ENCODE results near the gene CTIF.
A peak's percentile ranks its signal among the peaks of the same experiment; 100 is the strongest.
"Not testable (repeated sequence)": the region's sequence is repeated elsewhere in the genome, so short reads cannot be mapped to it uniquely, and the experiment has no call there.

The CTIF gene

DNA sequence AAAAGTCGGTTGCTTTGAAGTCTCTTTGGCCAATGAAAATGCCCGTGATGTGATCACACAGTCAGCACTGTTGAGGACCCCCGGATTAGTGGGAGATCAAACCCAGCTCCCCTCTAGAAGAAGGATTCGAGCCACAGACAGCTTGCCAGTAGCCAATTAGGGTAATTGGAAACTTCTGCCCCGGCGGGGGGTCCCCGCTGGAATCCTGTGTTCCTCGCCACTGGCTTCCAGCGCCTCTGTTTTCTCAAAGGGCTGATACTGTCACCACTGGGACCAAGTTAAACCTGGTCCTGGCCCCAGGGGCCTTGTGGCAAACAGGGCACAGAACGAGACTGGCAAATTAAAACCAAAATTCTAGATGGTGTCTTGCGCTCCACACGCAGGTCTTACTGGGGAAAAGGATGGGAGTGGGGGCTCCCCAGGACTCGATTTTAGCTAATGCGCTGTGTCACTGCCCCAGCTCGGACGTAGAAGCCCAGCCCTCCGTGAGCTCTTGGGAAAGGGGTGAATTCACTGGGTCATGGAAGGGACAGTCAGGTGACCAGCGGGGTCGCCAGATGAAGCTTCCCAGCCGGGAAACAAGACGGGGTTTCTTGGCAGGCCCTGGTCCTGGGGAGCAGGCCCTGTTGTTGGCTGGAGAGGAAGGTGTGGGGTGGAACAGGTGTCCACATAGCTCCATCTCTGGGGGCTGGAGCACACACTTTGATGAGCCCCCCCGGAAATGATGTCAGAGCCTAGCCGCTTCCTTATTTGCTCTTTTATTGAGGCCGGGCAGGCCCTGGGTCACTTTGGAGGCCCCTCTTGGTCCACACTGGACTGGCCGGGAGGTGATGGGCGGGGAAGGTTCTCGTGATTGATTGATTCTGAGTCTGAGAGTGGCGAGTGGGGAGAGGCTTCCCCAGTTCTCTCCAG, 321.7 kb downstream of the CTIF start:
- DNase-seq, result peak in 2 of 56 donors; percentile 24 to 36

DNA sequence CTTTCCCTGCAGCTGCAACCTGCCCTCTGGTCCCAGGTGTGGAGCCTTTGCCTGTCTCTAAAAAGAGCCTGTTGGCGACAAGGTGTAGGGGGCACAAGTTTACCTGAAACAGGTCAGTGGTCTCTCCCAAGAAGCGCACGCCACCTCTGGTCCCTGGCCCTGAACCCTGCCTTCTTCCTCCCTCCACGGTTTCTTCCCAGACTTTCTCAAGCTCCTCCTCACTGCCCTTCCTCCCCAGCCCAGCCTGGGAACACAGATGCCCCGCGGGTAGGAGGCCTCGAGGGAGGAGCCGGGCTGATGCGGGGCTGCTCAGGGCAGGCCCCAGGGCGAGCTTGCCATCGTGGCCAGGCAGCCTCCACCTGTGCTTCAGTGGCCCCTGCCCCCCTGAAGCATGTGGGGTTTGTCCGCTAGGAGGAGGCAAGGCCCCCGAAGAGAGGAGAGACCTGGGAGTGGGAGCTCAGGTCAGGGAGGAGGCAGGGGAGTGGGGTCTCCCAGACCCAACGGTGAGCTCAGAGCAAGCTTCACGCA, 322.4 kb downstream of the CTIF start:
- DNase-seq, result no peak

DNA sequence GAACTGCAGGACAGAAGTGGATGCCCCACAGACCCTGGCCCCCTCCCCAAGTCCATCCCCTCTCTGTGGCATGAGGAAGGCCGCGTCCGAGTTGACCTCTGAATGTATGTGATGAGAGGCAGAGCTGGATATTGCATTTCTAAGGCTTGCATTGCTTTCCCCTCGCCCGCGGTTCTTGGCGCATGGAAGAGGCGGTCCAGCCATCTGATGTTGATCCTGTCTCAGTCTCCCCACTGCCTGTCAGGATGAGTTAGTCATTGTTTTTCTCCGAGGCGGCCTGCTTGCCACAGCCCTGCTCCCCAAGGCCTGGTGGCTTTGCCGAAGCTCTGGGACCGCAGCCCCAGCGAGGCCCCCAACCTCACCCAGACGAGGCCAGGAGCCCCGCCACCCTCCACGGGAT, 323.3 kb downstream of the CTIF start:
- peak in 15 of 56 donors; percentile 18 to 56 (median 26) for DNase-seq

DNA sequence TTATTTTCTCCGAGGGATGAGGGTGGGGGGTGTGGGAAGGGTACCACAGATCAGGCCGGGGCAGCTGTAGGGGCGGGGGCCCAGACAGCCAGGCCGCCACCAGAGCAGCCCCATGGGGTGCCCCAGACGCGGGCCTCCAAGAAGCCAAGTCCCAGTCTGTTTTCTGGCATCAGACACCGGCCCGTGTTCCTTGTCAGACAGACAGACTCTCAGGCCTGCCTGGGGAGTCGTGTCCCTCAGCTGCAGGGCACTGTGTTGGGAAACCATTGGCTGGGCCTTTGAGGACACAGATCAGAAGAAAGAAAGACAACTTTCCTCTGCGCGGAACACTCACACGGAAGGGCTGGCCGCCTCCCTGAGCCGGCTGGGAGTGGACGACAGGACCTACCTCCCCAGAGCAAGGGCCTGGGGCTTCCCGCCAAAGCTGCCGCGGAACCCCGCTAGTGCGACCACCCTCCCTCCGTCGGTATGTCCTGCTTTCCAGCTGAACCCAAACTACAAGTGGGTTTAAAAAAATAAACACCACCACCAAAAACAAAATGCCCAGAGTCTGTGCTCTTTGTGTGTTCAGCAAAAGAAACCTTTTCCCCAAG, 323.9 kb downstream of the CTIF start:
- DNase-seq, result peak in 4 of 56 donors; percentile 10 to 37 (median 20)

DNA sequence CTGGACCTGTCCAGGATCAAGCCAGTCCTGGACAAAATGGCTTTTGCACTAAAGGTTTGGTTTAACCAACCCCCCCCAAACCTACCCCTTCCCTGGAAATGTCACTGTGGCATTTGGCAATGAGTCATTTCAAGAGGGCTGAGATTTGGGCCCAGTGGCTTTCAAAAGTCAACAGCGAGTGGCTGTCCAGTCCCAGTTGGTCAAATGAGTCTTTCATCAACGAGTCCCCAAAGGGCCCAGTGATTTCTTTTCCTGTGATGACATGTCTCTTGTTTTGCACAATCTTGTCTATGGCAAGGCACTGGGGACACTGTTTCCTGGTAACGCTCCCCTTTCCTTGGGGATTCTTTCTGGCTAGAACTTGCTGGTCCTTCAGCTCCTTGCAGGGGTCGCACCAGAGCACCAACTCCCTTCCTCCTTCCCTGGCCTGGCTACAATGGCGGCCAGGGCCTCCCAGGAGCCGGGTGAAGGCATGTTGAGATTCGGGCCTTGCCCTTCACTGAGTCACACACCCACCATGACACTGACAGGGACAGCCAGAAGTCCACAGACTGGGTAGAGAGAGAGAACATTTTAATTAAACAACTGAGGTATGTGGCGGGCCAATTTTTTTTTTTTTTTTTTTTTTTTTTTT, 324.7 kb downstream of the CTIF start:
- no peak for DNase-seq

DNA sequence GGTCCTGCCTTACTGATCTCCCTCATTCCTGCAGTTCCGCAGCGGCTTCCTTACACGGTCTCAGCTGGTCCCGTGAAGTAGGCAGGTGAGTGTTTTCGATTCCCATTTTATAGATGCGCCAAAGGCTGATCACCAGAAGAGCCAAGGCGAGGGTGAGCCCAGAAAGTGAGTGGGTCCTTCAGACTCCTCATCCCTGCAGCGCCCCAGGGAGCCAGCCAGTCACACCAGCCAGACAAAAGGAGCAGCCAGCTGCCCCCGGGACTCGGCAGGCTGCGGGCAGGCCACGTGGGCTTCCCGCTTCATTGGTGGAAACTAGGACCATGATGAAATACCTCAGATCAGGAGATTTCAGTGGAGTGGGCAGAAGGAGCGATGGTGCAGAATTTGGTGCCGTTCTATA, 326.0 kb downstream of the CTIF start:
- no peak for DNase-seq

DNA sequence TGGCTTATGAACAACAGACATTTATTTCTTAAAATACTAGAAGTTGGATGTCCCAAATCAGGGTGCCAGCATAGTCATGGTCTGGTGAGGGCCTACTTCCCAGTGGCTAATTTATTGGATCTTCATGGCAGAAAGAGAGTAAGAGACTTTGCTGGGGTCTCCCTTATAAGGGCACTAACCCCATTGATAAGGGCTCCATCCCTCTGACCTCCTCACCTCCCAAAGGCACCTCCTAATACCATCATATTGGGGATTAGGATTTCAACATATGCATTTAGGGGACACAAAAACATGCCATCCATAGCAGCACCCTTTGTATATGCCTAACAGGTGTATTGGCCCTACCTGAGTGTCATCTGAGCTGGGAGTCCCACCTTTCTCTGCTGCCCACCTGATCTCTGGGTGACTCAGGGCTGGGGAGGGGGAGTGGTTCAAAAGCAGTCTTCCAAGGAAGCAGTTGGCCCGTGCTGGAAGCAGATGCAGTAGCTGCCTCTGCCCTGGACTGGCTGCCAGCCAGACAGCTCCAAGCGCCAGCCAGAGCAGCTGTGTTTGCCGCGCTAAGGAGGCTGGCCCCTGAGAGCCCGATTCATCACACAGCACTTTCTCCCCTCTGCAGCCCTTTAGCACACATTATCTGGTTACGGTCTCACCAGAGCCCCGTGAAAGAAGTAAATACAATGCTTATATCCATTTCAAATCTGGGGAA, 327.4 kb downstream of the CTIF start:
- DNase-seq, result peak in 41 of 56 donors; percentile 9 to 80 (median 50)

DNA sequence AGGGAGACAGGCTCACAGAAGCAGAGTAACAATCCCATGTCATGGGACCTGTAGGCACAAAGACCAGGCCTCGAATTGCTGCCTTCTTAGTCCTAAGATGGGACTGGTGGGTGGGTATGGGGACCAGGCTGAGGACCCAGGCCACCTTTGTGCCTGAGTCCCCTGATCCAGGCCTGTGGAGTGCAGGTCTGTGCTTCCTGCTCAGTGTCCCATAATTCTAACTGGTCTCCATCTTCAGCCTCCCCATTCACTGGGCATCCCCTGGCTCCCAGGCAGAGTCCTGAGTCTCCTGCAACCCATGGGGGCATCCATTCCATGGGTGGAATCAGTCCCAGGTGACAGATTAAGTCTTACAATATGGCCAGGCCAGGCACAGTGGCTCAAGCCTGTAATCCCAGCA, 328.0 kb downstream of the CTIF start:
- no peak for DNase-seq

DNA sequence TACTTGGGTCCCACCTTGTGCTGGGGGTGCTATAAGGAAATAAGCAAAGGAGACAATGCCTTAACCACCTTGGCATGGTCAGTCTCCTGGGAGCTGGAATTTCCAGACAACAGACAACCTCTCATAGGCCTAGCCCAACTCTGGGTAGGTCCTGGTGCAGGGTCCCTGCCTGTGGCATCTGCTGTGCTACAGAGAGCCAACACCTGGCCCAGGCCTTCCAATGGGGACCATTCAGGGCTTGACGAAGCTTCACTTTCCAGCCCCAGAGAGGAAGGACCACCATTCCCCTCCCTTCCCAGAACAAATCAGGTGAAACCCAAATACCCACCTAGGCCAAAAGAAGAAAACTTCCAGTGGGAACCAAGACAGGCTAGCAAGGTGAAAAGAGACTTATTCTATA, 329.1 kb downstream of the CTIF start:
- no peak for DNase-seq

DNA sequence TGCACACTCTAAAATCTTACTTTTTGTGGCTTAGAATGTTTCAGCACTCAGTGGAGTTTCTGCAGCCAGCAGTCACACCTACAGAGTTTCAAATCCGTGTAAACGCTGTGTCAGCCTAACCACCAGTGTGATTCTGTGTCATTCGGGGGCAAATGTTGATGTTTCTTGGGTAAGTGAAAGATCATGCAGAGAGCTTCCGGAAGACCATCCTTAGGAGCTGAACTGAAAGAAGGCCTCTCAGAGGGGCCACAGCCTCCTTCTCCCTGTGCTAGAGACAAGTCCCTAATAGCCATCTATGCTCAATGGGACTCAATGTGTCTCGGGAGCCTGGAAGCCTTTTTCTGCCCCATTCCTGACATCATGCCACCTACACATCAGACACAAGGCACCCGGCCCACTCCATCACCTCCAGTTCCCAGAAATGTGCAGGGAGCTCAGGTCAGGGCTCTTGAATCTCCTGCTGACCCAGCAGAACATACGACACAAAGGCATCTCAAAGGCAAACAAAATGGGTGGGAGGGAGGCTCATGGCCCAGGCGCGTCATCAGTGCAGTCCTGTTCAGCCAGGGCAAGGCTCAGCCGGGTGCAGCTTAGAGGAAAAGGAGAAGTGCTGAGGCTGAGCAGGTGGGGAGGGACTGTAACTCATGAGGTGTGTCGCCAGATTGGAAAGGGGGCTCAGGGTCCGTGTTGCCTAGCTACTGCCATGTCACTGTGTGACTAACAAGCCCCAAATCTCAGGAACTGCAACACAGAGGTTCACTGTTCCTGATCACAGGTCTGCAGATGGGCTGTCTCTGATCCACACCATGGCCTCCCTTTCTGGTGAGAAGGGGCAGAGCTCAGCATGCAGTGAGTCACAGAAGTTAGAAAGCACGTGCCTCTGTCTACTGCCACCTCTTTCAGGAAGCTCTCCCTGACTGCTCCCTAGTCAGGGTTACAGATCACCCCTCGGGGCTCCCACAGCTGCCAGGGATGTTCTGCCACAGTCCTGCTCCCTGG, 329.9 kb downstream of the CTIF start:
- DNase-seq, result no peak

DNA sequence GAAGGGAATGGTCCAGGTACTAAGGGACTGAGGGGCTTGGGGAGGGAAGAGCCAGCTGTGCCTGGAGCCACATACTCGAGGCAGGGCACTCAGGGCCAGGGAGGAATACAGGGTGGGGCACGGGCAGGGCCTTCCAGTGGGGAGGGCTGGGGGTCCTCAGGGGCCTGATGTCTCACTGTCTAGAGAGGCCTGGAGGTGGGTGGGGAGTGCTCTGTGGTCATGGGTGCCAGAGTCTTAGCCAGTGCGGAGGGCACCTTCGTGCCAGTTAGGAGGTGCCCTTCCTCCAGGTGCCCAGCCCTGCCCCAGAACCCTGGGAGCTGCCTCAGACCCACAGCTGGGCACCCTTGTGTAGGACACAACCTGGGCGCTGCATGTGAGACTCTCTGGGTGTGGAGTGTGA, 330.8 kb downstream of the CTIF start:
- DNase-seq, result no peak

DNA sequence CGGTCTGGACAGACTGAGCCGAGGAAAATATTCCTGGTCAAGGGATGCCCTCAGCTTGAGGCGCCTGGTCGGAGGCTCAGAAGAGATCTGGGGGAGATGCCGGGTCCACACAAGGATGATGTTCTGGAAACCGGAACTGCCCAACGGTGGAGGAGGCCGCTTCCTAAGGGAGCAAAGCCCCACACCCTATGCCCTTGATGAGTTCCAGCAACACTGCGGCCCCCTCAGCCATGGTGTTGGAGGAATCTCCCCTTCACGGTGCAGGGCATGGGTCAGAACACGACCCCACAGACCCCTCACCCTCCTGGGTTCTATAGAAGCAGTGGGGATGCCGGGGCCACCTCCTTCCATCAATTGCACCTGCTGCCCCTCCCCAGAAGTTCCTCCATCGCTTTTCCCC, 332.1 kb downstream of the CTIF start:
- DNase-seq, result not testable (repeated sequence)

DNA sequence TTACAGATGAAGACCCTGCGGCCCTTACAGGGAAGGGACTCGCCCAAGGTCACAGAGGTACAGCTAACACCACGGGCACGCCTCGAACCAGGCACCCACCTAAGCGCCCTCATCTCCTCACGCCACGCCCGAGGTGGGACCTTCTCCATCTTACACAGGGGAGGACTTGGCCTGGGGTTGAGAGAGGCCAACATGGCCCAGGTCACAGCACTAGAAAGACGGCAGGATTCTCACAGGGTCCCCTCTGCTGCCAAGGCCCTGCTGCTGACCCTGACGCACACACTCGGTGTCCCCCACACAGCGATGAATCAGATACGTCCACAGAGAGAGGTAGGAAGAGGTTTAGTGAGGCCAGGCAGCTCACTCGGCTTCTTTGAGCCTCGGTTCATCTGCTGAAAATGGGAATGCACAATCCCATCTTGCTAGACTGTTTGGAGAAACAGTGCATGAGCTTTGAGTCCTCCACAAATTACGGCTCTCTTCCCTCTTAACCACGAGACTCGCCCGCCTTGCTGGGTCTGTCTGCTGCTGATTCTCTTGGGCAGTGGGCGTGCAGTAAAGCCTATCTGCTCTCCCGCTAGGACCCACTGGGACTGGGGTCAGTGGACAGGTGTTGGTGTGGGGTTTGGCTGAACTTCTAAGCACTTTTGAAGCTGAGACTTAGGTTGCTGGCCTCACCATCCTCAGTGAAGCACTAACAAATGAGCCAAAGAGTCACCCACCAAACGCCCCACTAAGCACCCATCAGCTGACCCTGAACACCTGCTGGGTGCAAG, 332.7 kb downstream of the CTIF start:
- no peak for DNase-seq

DNA sequence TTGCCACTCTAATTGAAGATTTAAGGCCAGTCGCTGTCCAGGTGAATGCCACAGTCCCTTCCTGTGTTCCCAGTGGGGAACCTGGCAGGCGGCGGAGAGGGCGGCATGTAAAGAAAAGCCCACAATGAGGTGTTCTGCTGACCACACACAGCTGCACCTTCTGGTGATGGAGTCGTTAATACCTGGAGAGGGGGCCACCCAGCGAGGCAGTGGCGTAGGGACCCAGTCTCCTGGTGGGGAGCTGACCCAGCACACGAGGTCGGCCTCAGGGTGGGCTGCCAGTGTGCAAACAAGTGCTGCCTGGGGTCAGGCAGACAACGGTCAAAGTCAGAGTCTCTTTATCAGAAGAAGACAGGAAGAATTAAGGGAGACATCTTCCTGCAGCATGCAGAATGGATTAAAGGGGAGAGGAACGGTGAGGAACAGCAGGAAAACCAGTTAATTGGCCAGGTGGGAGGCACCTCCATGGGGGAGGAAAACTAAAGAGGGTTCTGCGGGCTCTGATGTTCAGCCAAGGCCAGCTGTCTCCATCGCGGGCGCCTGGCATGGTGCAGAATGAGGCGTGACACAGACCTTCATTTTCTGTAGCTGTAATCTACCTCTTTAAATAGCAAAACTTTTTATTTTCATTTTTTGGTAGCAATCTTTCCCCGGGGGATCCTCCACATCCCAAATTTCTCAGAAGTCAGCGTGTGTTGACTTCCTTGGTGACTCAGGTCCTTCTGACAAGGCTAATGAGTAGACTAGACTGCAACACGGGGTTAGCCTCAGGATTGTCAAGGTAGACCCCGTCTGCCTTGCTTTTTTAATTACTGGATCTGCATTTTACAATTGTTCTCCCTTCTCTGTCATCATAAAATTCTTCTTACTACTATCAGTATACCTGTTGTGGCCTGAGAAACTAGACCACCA, 333.7 kb downstream of the CTIF start:
- DNase-seq, result no peak

DNA sequence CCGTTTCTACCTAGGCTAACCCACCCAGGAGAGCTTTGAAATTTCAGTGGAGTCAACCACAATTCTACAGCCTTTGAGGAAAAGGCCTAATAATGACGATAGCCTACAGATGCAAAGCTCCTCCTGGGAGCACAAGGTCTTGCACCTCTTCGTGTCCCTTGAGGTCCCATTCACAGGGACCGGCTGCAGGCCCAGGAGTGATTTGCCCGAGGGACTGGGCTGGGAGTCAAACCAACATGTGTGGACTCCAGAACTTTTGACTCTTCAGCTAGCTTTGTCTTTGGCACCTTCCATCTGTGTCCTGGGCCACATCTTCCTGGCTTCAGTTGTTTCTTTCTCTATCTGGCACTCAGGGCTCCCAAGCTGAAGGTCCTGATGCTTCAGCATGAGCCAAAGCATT, 335.4 kb downstream of the CTIF start:
- no peak for DNase-seq

DNA sequence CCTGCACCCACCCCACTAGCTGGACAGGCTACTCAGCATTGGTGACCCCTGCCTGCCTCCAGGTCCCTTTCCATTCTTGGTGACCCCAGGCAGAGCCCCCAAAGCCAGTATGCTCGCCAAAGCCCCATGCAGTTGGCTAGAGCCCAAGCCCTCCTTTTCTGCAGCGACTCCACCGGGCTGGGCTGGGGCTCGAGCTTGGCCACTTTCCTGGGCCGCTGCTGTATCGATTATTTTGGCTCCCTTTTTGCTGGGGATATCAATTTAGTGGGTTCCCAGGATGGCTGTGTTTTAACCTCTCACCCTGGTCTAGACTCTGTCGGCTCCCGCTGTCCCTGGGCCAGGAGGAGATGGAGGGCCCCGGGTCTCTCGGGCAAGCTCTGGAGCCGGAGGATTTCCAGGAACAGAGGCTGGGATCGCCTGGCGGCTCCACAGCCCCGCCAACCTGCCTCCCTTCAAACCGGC, 335.9 kb downstream of the CTIF start:
- DNase-seq, result no peak

DNA sequence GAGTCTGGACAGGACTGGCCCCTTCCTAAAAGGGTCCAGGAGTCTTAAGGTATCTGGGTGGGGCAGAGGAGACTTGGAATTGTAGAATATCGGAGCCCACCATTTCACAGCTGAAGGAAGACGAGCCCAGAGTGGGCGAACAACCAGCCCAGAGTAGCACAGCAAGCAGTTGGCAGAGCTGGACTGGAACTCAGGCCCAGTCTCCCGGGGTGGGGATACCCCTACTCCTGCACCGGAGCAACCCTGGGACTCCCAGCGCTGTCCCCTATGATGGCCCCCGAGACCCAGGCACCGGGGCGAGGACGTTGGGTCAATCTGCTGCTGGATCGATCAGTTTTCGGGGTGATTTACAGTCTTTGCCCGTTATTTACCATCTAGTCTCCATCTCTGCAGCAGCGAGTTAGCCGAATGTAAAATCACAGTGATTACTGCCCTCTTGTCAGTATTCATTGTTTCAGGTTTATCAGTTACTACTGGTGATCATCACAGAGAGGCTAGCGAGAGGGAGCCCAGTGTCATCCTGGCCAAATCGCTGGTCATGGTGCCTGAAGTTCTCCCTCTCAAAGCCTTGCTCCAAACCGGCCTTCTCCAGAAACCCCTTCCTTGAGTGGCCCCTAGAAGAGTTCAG, 336.6 kb downstream of the CTIF start:
- DNase-seq, result no peak

Measured in amygdala (tissue), 56 donors.